ENCODE data around the gene NAP1L4.

NAP1L4 gene

DNA sequence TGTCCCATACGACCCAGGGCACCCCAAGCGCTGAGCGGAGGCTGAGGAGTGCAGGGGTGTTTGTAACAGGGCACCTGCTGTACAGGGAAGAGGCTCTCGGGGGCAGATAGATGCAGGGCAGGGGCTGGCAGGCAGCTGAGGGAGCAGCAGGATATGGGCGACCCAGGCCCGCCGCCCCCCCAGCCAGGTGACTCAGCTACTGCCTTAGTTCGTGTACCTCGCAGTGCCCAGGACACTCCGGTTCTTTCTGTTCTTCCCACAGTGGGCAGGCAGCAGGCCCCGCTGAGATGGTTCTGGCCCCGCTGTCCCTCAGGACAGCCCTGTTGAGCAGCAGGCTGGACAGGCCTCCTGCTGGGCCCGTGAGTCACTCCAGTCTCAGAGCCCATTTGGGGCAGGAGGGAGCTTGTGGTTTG, 79.1 kb downstream of the NAP1L4 start:
- no peak overlapping the region for H2AFZ ChIP-seq (ENCODE audit: low read length)
- H3K27ac ChIP-seq (ENCODE audit: low read length): no peak overlapping the region
- H3K9me2 ChIP-seq (replicated peaks; ENCODE audit: insufficient read depth, low read length): no peaks in the 10 kb centered on the region
- no peak overlapping the region for H3K9ac ChIP-seq (ENCODE audit: low read length)
- no peaks in the 10 kb centered on the region for H3F3A ChIP-seq (ENCODE audit: insufficient read depth, low read length)
- no peaks in the 10 kb centered on the region for H3K9me3 ChIP-seq (replicated peaks; ENCODE audit: insufficient read depth, low read length)
- DNase-seq: no peak
- no peaks in the 10 kb centered on the region for H4K20me1 ChIP-seq (ENCODE audit: insufficient read depth, low read length)
- H3K4me2 ChIP-seq (ENCODE audit: low read depth, low read length): no peak overlapping the region
- H3K36me3 ChIP-seq (replicated peaks; ENCODE audit: insufficient read depth, low read length): no peaks in the 10 kb centered on the region
- TF ChIP-seq, protein P1, sequence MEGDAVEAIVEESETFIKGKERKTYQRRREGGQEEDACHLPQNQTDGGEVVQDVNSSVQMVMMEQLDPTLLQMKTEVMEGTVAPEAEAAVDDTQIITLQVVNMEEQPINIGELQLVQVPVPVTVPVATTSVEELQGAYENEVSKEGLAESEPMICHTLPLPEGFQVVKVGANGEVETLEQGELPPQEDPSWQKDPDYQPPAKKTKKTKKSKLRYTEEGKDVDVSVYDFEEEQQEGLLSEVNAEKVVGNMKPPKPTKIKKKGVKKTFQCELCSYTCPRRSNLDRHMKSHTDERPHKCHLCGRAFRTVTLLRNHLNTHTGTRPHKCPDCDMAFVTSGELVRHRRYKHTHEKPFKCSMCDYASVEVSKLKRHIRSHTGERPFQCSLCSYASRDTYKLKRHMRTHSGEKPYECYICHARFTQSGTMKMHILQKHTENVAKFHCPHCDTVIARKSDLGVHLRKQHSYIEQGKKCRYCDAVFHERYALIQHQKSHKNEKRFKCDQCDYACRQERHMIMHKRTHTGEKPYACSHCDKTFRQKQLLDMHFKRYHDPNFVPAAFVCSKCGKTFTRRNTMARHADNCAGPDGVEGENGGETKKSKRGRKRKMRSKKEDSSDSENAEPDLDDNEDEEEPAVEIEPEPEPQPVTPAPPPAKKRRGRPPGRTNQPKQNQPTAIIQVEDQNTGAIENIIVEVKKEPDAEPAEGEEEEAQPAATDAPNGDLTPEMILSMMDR (IDR thresholded peaks at IDR 0.05; ENCODE audit: low read length): no peak
- TF ChIP-seq EZH2 (optimal IDR thresholded peaks at IDR 0.05; ENCODE audit: low read depth, low read length) (no peak), EZH2phosphoT487 (IDR thresholded peaks at IDR 0.05; ENCODE audit: low read length) (no peak)
- no peak overlapping the region for H3K4me3 ChIP-seq (ENCODE audit: low read length)
- H3K79me2 ChIP-seq (ENCODE audit: low read length): no peaks in the 10 kb centered on the region
- H3K27me3 ChIP-seq (replicated peaks; ENCODE audit: insufficient read depth, low read length): no peaks in the 10 kb centered on the region
- H3K4me1 ChIP-seq (ENCODE audit: low read length): no peaks in the 10 kb centered on the region; the same call in 1 of the 2 replicates

DNA sequence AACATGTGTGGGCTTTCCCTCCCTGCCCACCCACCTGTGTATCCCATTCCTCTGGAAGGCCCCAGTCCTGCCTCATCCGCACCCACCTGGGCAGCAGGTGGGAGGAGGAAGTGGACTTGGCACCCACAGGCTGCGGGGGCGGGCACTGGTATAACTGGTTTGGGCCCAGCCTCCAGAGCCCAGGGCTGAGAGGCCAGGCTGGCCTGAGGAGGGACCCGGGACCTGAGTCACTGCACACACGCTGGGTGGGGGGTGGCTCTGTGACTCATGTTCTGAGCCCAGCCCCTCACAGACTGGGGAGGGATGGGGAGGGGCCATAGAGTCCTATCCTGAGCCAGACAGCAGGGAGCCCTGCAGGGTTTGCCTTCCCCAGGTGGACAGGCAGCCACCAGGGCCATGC, 79.6 kb downstream of the NAP1L4 start:
- Histone ChIP-seq H3K9me2 (replicated peaks; ENCODE audit: insufficient read depth, low read length) (no peaks in the 10 kb centered on the region), H3K9ac (ENCODE audit: low read length) (no peak overlapping the region), H3K9me3 (replicated peaks; ENCODE audit: insufficient read depth, low read length) (no peaks in the 10 kb centered on the region), H3K27ac (ENCODE audit: low read length) (no peak overlapping the region), H3K79me2 (ENCODE audit: low read length) (no peaks in the 10 kb centered on the region), H3K36me3 (replicated peaks; ENCODE audit: insufficient read depth, low read length) (no peaks in the 10 kb centered on the region), H3K4me2 (ENCODE audit: low read depth, low read length) (no peak overlapping the region), H3F3A (ENCODE audit: insufficient read depth, low read length) (no peaks in the 10 kb centered on the region), H3K4me1 (ENCODE audit: low read length) (no peaks in the 10 kb centered on the region; the same call in 1 of the 2 replicates), H2AFZ (ENCODE audit: low read length) (no peak overlapping the region), H3K4me3 (ENCODE audit: low read length) (no peak overlapping the region), H3K27me3 (replicated peaks; ENCODE audit: insufficient read depth, low read length) (no peaks in the 10 kb centered on the region), H4K20me1 (ENCODE audit: insufficient read depth, low read length) (no peaks in the 10 kb centered on the region)
- no peak for DNase-seq
- TF ChIP-seq EZH2 (optimal IDR thresholded peaks at IDR 0.05; ENCODE audit: low read depth, low read length): no peak
- TF ChIP-seq EZH2phosphoT487 (IDR thresholded peaks at IDR 0.05; ENCODE audit: low read length): no peak
- TF ChIP-seq, protein P1 (IDR thresholded peaks at IDR 0.05; ENCODE audit: low read length): no peak

DNA sequence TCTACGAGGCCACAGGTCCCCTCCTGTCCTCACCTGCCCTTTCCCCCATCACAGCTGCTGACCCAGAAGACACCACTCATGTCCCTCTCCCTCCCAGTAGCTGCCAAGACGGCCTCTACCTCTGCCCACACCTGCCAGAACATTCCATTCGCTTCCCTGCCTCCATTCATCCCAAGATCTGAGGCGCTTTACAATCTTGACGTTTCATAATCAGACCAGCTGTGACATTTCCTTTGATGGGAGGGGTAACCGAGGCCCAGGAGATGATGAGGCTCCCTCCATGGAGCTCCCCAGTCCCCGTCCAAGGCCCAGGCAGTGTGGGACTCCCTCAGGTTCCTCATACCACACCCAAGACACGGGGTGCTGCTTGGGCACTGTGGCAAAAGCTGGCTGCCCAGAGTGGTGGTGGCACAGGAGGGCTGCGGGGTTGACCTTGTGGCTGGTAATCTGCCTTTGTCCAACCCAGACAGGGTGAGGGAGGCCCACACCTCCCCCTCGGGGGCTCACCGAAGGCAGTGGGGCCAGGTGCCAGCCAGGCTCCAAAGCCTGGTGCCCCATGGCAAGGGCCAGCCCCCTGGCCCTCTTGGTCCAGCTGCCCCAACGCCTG, 80.2 kb downstream of the NAP1L4 start:
- H3K36me3 ChIP-seq (replicated peaks; ENCODE audit: insufficient read depth, low read length): no peaks in the 10 kb centered on the region
- H3K4me1 ChIP-seq (ENCODE audit: low read length): no peaks in the 10 kb centered on the region; the same call in 1 of the 2 replicates
- H4K20me1 ChIP-seq (ENCODE audit: insufficient read depth, low read length): no peaks in the 10 kb centered on the region
- no peak overlapping the region for H3K4me2 ChIP-seq (ENCODE audit: low read depth, low read length)
- no peak overlapping the region for H2AFZ ChIP-seq (ENCODE audit: low read length)
- no peak for DNase-seq
- no peaks in the 10 kb centered on the region for H3K9me3 ChIP-seq (replicated peaks; ENCODE audit: insufficient read depth, low read length)
- no peaks in the 10 kb centered on the region for H3K9me2 ChIP-seq (replicated peaks; ENCODE audit: insufficient read depth, low read length)
- H3K27ac ChIP-seq (ENCODE audit: low read length): no peak overlapping the region
- H3K79me2 ChIP-seq (ENCODE audit: low read length): no peaks in the 10 kb centered on the region
- H3K4me3 ChIP-seq (ENCODE audit: low read length): no peak overlapping the region
- TF ChIP-seq EZH2 (optimal IDR thresholded peaks at IDR 0.05; ENCODE audit: low read depth, low read length) (no peak), EZH2phosphoT487 (IDR thresholded peaks at IDR 0.05; ENCODE audit: low read length) (no peak)
- TF ChIP-seq, protein P1 (IDR thresholded peaks at IDR 0.05; ENCODE audit: low read length): no peak
- H3K9ac ChIP-seq (ENCODE audit: low read length): no peak overlapping the region
- no peaks in the 10 kb centered on the region for H3K27me3 ChIP-seq (replicated peaks; ENCODE audit: insufficient read depth, low read length)
- no peaks in the 10 kb centered on the region for H3F3A ChIP-seq (ENCODE audit: insufficient read depth, low read length)
